Fibroblast of villous mesenchyme (primary cell): ENCODE measurements around the gene RAB8B. TPM values are rescaled to one million over a fixed set of nuclear protein-coding genes. Genes with fewer than 3 reads are reported as not detected.

Source experiments
- DNase-seq: peaks from one replicate; pipeline ENCODE4 v3.0.0-alpha.2; 2010; ENCODE audit warnings: low read depth
- H3K4me3 ChIP-seq: 2 replicates; pipeline ENCODE4 v1.5.1; 2011; ENCODE audit warnings: low read depth, mild to moderate bottlenecking, low read length
- total RNA-seq: library from RNA; depleted of rRNA; stranded (reverse); fragments of >200 nt; gene quantifications from 2 replicates; pipeline ENCODE4 v1.2.3, GENCODE V29; 2012
- TF ChIP-seq, protein P1 (sequence below): IDR thresholded peaks from 2 replicates; pipeline ENCODE4 v1.5.1; 2012; ENCODE audit warnings: low read depth, mild to moderate bottlenecking, low read length; ENCODE audit not compliant: insufficient read depth

The RAB8B gene
- total RNA-seq, 1 donor: 97.2 TPM

DNA sequence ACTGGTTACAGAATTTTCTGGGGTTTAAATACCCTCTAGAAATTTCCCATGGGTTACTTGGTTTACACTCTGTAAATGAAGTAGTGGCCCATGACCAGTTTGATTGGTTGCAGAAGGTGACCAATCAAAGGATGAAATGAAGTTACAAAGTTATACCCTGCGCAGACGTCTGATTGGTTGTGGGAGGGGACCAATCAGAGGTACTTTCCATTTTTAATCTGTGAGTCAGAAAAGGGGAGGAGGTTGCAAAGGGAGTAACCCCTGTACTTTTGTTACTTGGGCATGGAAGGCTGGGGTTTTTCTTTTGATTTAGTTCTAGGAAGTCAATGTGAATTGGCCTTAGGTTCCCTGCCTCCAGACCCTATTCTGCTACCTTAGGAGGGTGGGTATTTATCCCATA, 69.3 kb downstream of the RAB8B start:
- TF ChIP-seq, protein P1, sequence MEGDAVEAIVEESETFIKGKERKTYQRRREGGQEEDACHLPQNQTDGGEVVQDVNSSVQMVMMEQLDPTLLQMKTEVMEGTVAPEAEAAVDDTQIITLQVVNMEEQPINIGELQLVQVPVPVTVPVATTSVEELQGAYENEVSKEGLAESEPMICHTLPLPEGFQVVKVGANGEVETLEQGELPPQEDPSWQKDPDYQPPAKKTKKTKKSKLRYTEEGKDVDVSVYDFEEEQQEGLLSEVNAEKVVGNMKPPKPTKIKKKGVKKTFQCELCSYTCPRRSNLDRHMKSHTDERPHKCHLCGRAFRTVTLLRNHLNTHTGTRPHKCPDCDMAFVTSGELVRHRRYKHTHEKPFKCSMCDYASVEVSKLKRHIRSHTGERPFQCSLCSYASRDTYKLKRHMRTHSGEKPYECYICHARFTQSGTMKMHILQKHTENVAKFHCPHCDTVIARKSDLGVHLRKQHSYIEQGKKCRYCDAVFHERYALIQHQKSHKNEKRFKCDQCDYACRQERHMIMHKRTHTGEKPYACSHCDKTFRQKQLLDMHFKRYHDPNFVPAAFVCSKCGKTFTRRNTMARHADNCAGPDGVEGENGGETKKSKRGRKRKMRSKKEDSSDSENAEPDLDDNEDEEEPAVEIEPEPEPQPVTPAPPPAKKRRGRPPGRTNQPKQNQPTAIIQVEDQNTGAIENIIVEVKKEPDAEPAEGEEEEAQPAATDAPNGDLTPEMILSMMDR: no peak
- DNase-seq: no peak

DNA sequence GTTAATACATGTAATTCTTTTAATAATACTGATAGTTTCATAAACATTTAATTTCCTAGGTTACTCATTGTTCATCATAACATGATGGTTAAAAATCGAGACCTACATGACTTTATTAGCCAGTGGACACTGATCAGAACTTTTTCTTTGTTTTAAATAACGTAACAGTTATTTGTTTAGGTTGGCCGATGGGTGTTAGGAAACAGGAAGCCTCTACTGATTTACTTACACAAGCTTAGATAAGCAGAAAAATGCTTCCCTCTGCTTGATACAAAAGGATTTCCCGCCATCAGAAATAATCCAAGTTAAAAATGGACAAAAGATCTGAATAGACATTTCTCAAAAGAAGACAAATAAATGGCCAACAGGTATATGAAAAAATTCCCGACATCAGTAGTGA, 71.4 kb downstream of the RAB8B start:
- peak; percentile 42 for DNase-seq
- TF ChIP-seq, protein P1: no peak
- H3K4me3 ChIP-seq: no peak overlapping the region

More for the DNA sequence above, 69.3 kb downstream of the RAB8B start:
- H3K4me3 ChIP-seq: no peak overlapping the region

DNA sequence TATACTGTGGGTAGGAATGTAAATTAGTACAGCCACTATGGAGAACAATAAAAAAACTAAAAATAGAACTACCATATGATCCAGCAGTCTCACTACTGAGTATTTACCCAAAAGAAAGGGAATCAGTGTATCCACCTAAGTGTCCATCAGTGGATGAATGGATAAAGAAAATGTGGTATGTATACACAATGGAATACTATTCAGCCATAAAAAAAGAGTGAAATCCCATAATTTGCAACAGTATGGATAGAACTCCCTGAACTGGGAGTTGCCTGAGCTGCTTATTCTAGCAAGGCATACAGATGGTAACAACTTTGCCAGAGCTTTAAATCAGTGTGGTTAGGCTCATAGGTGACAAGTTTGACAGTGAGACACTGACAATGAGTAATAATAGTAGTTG, 71.9 kb downstream of the RAB8B start:
- TF ChIP-seq, protein P1: no peak
- DNase-seq: no peak
- H3K4me3 ChIP-seq: no peak overlapping the region

DNA sequence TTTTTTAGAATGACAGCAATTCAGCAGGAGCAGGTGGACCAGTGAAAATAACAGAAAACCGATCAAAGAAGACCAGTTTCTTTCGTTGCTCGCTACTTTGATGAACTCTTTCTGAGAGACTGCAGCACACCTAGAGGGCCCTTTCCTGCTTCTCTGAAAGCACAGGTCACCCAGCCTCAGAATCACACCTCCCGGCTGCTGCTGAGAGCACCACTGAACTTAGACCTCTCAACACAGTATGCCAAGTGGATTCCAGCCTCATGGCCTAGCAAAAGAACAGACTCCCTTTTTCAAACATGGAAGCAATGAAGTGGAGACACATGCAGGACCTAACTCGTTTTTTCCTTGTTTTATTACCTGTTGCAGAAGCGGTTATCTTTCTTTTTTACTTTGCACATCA, 74.1 kb downstream of the RAB8B start:
- TF ChIP-seq, protein P1: no peak
- H3K4me3 ChIP-seq: no peak overlapping the region
- DNase-seq: no peak

DNA sequence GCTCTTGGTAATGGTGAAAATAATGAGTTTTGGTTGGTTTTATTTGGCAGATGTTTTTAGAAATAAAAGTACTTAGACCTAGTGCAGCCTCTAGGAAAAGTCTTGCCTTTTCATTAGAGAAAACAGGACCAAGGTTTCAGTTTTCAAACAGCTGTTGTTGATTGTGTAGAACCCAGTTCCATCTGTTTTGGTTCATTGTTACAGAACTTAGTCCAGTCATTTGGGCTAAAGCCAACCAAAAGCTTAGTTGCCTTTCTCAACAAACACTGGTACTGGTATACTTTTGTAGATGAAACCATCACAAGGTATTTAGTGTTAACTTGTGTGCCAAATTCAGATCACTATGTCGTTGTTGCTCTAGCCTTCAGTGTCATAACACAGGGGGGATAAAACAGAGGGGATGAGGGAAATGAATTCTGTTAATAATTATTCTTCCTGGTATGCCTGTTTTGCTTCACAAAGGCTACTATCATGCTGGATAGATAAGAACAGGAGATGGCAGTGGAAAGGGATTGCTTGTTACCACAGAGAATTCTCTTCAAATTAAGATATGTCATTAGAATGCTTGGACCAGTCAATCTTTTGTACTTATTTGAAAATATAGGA, 75.4 kb downstream of the RAB8B start:
- TF ChIP-seq, protein P1: no peak
- peak; percentile 72 for DNase-seq
- no peak overlapping the region for H3K4me3 ChIP-seq

DNA sequence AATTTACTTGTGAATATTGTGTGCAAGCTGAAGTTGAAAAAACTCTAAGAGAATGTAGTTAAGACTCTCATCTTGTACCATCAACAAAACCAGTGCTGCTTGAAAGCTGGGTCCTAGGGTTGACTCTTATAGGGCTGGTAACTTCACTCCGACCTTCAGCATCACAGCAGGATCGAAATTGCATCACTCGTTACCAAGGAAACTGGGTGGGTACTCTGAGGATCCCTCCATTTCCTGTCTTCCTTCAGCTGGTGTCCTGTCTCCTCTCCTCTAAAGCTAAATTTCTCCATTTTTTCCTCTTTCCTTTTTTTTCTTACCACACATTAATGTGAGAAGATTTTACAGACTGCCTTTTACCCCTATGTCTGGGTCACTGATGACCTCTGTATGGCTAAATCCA, 85.0 kb downstream of the RAB8B start:
- peak; percentile 64 for DNase-seq
- TF ChIP-seq, protein P1: no peak

More for the DNA sequence above, 85.0 kb downstream of the RAB8B start:
- no peak overlapping the region for H3K4me3 ChIP-seq
